ENCODE data around the gene ARHGAP24.
"Not testable (repeated sequence)": the region's sequence is repeated elsewhere in the genome, so short reads cannot be mapped to it uniquely, and the experiment has no call there.

Gene ARHGAP24

GRCh38 chr4:85913931-85914694 lies 439.2 kb downstream of the ARHGAP24 start:
- DNase-seq (ENCODE audit: low spot score): no peak

DNA sequence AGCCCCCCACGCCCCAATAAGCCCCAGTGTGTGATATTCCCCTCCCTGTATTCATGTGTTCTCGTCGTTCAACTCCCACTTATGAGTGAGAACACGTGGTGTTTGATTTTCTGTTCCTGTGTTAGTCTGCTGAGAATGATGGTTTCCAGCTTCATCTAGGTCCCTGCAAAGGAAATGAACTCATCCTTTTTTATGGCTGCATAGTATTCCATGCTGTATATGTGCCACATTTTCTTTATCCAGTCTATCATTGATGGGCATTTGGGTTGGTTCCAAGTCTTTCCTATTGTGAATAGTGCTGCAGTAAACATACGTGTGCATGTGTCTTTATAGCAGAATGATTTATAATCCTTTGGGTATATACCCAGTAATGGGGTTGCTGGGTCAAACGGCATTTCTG lies 440.6 kb downstream of the ARHGAP24 start:
- DNase-seq (ENCODE audit: low spot score): not testable (repeated sequence)

GRCh38 chr4:85919200-85919887 lies 444.4 kb downstream of the ARHGAP24 start:
- no peak for DNase-seq (ENCODE audit: low spot score)

- no peak for DNase-seq (ENCODE audit: low spot score)
Observed at GRCh38 chr4:85925071-85925470, 450.1 kb downstream of the ARHGAP24 start.

DNA sequence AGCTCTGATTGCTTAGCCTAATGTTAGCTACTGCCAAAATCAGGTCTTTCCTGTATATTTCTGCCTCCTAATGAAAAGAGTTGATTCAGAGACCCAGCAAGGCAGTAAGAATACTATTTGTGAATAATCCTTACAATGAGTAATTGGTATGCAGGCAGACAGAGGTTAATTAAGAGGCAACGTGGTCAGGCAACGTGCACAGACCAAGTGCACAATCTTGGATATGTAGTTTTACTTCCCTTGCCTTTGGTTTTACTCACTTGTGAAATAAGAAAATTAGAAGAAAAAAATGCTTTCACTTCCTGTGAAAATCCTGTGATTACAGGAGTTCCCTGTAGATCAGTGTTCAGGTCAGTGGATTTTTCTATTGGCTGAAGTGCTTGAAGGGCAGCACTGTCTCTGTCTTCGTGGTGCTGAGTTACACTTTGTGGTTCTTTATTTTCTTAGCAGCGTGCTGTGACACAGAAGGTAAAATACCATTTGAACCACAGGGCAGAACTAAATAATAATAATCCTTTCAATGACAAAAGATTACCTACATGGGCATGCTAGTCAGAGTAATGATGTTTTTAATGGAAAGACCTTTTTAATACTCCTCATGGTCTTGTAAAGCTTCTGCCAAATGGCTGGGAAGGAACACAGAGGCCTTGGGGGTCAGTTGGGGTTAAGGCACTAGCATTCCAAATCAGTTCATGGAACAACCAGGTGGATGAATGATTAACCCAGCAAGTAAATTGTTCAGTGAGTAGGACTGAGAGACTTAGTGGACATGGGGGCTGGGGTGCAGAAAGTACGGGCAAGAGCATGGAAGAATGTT lies 454.0 kb downstream of the ARHGAP24 start:
- no peak for DNase-seq (ENCODE audit: low spot score)

DNA sequence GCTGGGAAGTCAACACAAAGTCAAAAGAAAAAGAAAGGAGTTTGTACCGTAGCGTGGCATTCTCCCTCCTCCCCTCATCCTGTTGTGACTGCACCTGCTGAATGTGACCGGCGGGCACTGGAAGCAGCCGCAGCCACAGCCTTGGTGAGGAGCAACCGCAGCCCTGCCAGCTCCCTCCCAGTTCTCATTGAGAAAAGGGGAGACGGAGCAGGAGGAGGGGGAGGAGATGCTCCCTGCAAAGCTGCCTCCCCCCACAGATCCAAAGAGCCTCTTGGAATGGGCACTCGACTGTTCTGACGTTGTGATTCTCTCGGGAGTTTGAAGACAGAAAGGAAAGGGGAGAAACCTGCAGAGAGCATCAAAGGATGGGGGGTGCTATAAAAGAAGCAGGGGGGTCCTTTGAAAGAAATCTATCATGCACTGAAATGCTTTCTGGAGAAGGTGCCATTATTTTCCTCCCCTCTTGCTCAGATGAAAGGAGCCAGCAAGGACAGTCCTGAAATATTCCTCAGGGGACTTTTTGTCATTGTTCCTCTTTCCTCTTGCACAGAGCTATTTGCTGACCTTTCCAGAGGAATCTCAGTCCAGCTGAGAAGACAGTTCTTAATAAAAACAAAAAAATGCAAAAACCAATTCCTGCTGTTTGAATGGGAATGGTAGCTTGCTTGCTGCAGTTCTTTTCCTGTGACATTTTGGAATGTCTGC lies 455.2 kb downstream of the ARHGAP24 start:
- no peak for DNase-seq (ENCODE audit: low spot score)

GRCh38 chr4:85932500-85933290 lies 457.7 kb downstream of the ARHGAP24 start:
- DNase-seq (ENCODE audit: low spot score): no peak

DNA sequence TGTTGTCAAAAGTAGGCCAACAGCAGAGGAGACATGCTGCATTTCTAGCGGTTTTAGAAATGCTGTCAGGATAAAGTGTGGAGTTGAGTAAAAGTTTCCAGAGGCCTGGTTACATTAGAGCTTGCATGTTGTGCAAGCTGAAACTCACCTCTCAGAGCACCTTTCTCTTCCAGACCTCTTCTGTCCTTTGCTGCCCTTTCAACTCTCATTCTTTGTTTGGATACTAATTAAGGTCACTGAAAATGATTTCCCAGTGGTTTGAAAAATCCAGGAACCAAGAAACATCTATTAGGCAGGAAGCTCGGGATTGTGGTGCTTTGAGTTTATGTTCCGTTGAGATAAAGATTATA lies 458.3 kb downstream of the ARHGAP24 start:
- no peak for DNase-seq (ENCODE audit: low spot score)

- DNase-seq (ENCODE audit: low spot score): no peak
Observed at GRCh38 chr4:85937507-85937906, 462.6 kb downstream of the ARHGAP24 start.

DNA sequence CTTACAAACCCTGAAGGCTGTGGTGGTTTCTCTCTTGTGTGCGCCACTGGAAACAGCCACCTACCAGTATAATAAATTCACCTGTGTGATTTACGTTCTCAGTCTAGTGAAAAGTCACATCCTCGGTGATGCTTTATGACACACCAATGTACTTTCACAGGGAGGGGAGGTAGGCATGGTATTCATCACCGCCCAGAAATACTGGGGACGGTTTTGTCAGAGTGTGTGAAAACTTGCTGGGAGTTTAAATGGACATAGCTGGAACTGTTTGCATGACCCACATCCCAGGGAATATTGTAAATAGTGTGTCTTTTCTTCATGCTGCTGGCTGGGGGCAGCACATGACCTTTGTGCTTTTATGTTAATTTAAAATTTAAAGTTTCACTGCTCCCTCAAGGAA lies 463.1 kb downstream of the ARHGAP24 start:
- no peak for DNase-seq (ENCODE audit: low spot score)

DNA sequence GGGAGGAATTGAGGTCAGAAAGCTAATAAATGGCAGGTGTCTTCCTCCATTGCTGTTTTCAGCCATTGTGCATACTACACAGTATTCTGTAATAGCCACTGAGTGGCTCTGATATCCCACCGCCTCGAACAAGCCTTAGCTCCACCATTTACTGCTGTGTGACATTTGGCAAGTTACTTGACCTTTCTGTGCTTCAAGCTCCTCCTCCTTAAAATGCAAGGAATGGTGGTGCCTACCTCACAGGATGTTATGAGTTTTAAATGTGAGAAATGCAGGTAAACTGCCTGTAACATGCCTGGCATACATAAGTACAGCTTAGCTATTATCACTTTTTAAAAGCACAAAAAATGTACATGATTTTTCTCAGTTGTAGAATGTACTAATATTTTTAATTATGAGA lies 464.0 kb downstream of the ARHGAP24 start:
- no peak for DNase-seq (ENCODE audit: low spot score)

DNA sequence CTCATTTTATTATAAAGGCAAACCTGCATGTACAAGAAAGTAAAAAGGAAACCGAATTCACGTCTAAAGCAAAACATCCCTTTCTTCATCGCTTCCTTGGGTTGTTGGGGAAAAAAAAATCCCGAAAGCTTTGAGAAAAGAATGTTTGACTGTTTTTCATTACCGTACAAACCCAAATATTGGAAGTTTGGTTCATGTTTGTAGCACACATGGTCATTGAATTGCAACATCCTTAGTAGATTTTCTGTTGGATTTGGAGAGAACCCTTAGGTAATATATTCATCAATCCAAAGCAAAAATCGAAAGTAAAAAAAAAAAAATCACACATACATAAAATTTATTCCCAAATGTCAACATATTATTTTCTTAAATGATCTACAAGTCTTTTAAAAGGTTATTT lies 464.6 kb downstream of the ARHGAP24 start:
- DNase-seq (ENCODE audit: low spot score): no peak

- DNase-seq (ENCODE audit: low spot score): no peak
Observed at GRCh38 chr4:85940151-85940550, 465.2 kb downstream of the ARHGAP24 start.

DNA sequence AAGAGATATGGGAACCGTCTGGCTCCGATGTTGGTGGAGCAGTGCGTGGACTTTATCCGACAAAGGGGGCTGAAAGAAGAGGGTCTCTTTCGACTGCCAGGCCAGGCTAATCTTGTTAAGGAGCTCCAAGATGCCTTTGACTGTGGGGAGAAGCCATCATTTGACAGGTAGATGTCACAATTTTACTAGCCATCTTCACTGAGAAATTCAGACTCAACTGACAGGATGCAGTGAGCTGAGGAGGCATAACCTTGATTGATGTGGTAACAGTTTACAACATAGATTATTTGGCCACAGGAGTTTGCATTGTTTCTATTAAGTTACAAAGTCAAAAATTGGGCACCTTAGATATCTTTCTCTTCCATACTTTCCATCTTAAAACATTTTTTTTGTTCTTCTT lies 467.2 kb downstream of the ARHGAP24 start:
- DNase-seq (ENCODE audit: low spot score): no peak

- no peak for DNase-seq (ENCODE audit: low spot score)
Observed at GRCh38 chr4:85946821-85947220, 471.9 kb downstream of the ARHGAP24 start.

GRCh38 chr4:85951099-85951498 lies 476.1 kb downstream of the ARHGAP24 start:
- no peak for DNase-seq (ENCODE audit: low spot score)

GRCh38 chr4:85952528-85952927 lies 477.6 kb downstream of the ARHGAP24 start:
- no peak for DNase-seq (ENCODE audit: low spot score)

- DNase-seq (ENCODE audit: low spot score): no peak
Observed at GRCh38 chr4:85952972-85953650, 478.2 kb downstream of the ARHGAP24 start.

GRCh38 chr4:85953651-85954018 lies 478.7 kb downstream of the ARHGAP24 start:
- peak; percentile 30 for DNase-seq (ENCODE audit: low spot score)

- no peak for DNase-seq (ENCODE audit: low spot score)
Observed at GRCh38 chr4:85955620-85956292, 480.8 kb downstream of the ARHGAP24 start.

Measured in RKO (cell line).